ENCODE data around the gene ZNF544.

ZNF544 gene

GRCh38 chr19:58212336-58213074 is 16.2 kb upstream of the ZNF544 start:
- Histone ChIP-seq H3K9me3 (ENCODE audit: control insufficient read depth in 2 of 2, low read length in 2 of 2) (peaks cover 72 to 77% of the 10 kb centered on the region in 2 donors), H3K27me3 (ENCODE audit: control insufficient read depth in 2 of 2, insufficient read depth in 2 of 2, low read length in 2 of 2) (no peaks in the 10 kb centered on the region), H3K36me3 (ENCODE audit: control insufficient read depth in 2 of 2, insufficient read depth in 2 of 2, low read length in 2 of 2) (peaks cover 54 to 64% of the 10 kb centered on the region in 2 donors), H3K4me1 (ENCODE audit: control insufficient read depth in 2 of 2, insufficient read depth in 2 of 2, low read length in 2 of 2) (no peaks in the 10 kb centered on the region), H3K9ac (ENCODE audit: low read depth in 1 of 2, low read length in 2 of 2) (no peak overlapping the region), H3K4me3 (ENCODE audit: low read length in 2 of 2) (peak overlapping the region in 1 of 2 donors; percentile 15), H3K27ac (ENCODE audit: low read depth in 2 of 2, low read length in 2 of 2) (no peak overlapping the region)

GRCh38 chr19:58213075-58213369 is 15.7 kb upstream of the ZNF544 start:
- Histone ChIP-seq H3K9me3 (ENCODE audit: control insufficient read depth in 2 of 2, low read length in 2 of 2) (peaks cover 69 to 72% of the 10 kb centered on the region in 2 donors), H3K27me3 (ENCODE audit: control insufficient read depth in 2 of 2, insufficient read depth in 2 of 2, low read length in 2 of 2) (no peaks in the 10 kb centered on the region), H3K27ac (ENCODE audit: low read depth in 2 of 2, low read length in 2 of 2) (no peak overlapping the region), H3K36me3 (ENCODE audit: control insufficient read depth in 2 of 2, insufficient read depth in 2 of 2, low read length in 2 of 2) (peaks cover 49 to 58% of the 10 kb centered on the region in 2 donors), H3K4me3 (ENCODE audit: low read length in 2 of 2) (peak overlapping the region in 1 of 2 donors; percentile 15), H3K9ac (ENCODE audit: low read depth in 1 of 2, low read length in 2 of 2) (no peak overlapping the region), H3K4me1 (ENCODE audit: control insufficient read depth in 2 of 2, insufficient read depth in 2 of 2, low read length in 2 of 2) (no peaks in the 10 kb centered on the region)

- Histone ChIP-seq H3K27me3 (ENCODE audit: control insufficient read depth in 2 of 2, insufficient read depth in 2 of 2, low read length in 2 of 2) (no peaks in the 10 kb centered on the region), H3K4me1 (ENCODE audit: control insufficient read depth in 2 of 2, insufficient read depth in 2 of 2, low read length in 2 of 2) (no peaks in the 10 kb centered on the region), H3K27ac (ENCODE audit: low read depth in 2 of 2, low read length in 2 of 2) (no peak overlapping the region), H3K4me3 (ENCODE audit: low read length in 2 of 2) (no peak overlapping the region), H3K9me3 (ENCODE audit: control insufficient read depth in 2 of 2, low read length in 2 of 2) (peaks cover 35 to 39% of the 10 kb centered on the region in 2 donors), H3K9ac (ENCODE audit: low read depth in 1 of 2, low read length in 2 of 2) (no peak overlapping the region), H3K36me3 (ENCODE audit: control insufficient read depth in 2 of 2, insufficient read depth in 2 of 2, low read length in 2 of 2) (peaks cover 11 to 20% of the 10 kb centered on the region in 2 donors)
These were observed 11.6 kb upstream of the ZNF544 start for GRCh38 chr19:58217069-58217481.

- Histone ChIP-seq H3K4me1 (ENCODE audit: control insufficient read depth in 2 of 2, insufficient read depth in 2 of 2, low read length in 2 of 2) (no peaks in the 10 kb centered on the region), H3K36me3 (ENCODE audit: control insufficient read depth in 2 of 2, insufficient read depth in 2 of 2, low read length in 2 of 2) (peaks cover 3 to 13% of the 10 kb centered on the region in 2 donors), H3K9ac (ENCODE audit: low read depth in 1 of 2, low read length in 2 of 2) (no peak overlapping the region), H3K9me3 (ENCODE audit: control insufficient read depth in 2 of 2, low read length in 2 of 2) (peaks cover 28 to 31% of the 10 kb centered on the region in 2 donors), H3K4me3 (ENCODE audit: low read length in 2 of 2) (no peak overlapping the region), H3K27me3 (ENCODE audit: control insufficient read depth in 2 of 2, insufficient read depth in 2 of 2, low read length in 2 of 2) (no peaks in the 10 kb centered on the region), H3K27ac (ENCODE audit: low read depth in 2 of 2, low read length in 2 of 2) (no peak overlapping the region)
These were observed 10.9 kb upstream of the ZNF544 start for GRCh38 chr19:58217607-58218391.

- H3K27ac ChIP-seq (ENCODE audit: low read depth in 2 of 2, low read length in 2 of 2), result no peak overlapping the region
- H3K9me3 ChIP-seq (ENCODE audit: control insufficient read depth in 2 of 2, low read length in 2 of 2), result peaks cover 18 to 23% of the 10 kb centered on the region in 2 donors
- H3K9ac ChIP-seq (ENCODE audit: low read depth in 1 of 2, low read length in 2 of 2), result no peak overlapping the region
- peaks cover 0 to 4% of the 10 kb centered on the region in 2 donors for H3K36me3 ChIP-seq (ENCODE audit: control insufficient read depth in 2 of 2, insufficient read depth in 2 of 2, low read length in 2 of 2)
- no peaks in the 10 kb centered on the region for H3K27me3 ChIP-seq (ENCODE audit: control insufficient read depth in 2 of 2, insufficient read depth in 2 of 2, low read length in 2 of 2)
- H3K4me3 ChIP-seq (ENCODE audit: low read length in 2 of 2), result no peak overlapping the region
- H3K4me1 ChIP-seq (ENCODE audit: control insufficient read depth in 2 of 2, insufficient read depth in 2 of 2, low read length in 2 of 2), result no peaks in the 10 kb centered on the region
These were observed 9.8 kb upstream of the ZNF544 start for GRCh38 chr19:58218899-58219298.

- Histone ChIP-seq H3K9me3 (ENCODE audit: control insufficient read depth in 2 of 2, low read length in 2 of 2) (peaks cover 14 to 17% of the 10 kb centered on the region in 2 donors), H3K27ac (ENCODE audit: low read depth in 2 of 2, low read length in 2 of 2) (peak overlapping the region; percentile 60 to 77), H3K27me3 (ENCODE audit: control insufficient read depth in 2 of 2, insufficient read depth in 2 of 2, low read length in 2 of 2) (no peaks in the 10 kb centered on the region), H3K36me3 (ENCODE audit: control insufficient read depth in 2 of 2, insufficient read depth in 2 of 2, low read length in 2 of 2) (peaks cover 25 to 32% of the 10 kb centered on the region in 2 donors), H3K4me1 (ENCODE audit: control insufficient read depth in 2 of 2, insufficient read depth in 2 of 2, low read length in 2 of 2) (peaks cover 6% of the 10 kb centered on the region in 2 donors), H3K9ac (ENCODE audit: low read depth in 1 of 2, low read length in 2 of 2) (peak overlapping the region; percentile 70 to 79), H3K4me3 (ENCODE audit: low read length in 2 of 2) (peak overlapping the region; percentile 72 to 88)
These were observed 640 bp upstream of the ZNF544 start for GRCh38 chr19:58227964-58228584.

GRCh38 chr19:58229255-58229639 is 533 bp downstream of the ZNF544 start:
- Histone ChIP-seq H3K4me1 (ENCODE audit: control insufficient read depth in 2 of 2, insufficient read depth in 2 of 2, low read length in 2 of 2) (peaks cover 6% of the 10 kb centered on the region in 2 donors), H3K36me3 (ENCODE audit: control insufficient read depth in 2 of 2, insufficient read depth in 2 of 2, low read length in 2 of 2) (peaks cover 35 to 44% of the 10 kb centered on the region in 2 donors), H3K27me3 (ENCODE audit: control insufficient read depth in 2 of 2, insufficient read depth in 2 of 2, low read length in 2 of 2) (no peaks in the 10 kb centered on the region), H3K9me3 (ENCODE audit: control insufficient read depth in 2 of 2, low read length in 2 of 2) (peaks cover 24% of the 10 kb centered on the region in 2 donors), H3K4me3 (ENCODE audit: low read length in 2 of 2) (peak overlapping the region; percentile 72 to 88), H3K9ac (ENCODE audit: low read depth in 1 of 2, low read length in 2 of 2) (peak overlapping the region; percentile 70 to 79), H3K27ac (ENCODE audit: low read depth in 2 of 2, low read length in 2 of 2) (no peak overlapping the region)

GRCh38 chr19:58237324-58237723 is 8.6 kb downstream of the ZNF544 start:
- peaks cover 35 to 46% of the 10 kb centered on the region in 2 donors for H3K9me3 ChIP-seq (ENCODE audit: control insufficient read depth in 2 of 2, low read length in 2 of 2)
- H3K27ac ChIP-seq (ENCODE audit: low read depth in 2 of 2, low read length in 2 of 2), result no peak overlapping the region
- H3K9ac ChIP-seq (ENCODE audit: low read depth in 1 of 2, low read length in 2 of 2), result no peak overlapping the region
- H3K4me1 ChIP-seq (ENCODE audit: control insufficient read depth in 2 of 2, insufficient read depth in 2 of 2, low read length in 2 of 2), result no peaks in the 10 kb centered on the region
- peak overlapping the region in 1 of 2 donors; percentile 4 for H3K4me3 ChIP-seq (ENCODE audit: low read length in 2 of 2)
- H3K27me3 ChIP-seq (ENCODE audit: control insufficient read depth in 2 of 2, insufficient read depth in 2 of 2, low read length in 2 of 2), result no peaks in the 10 kb centered on the region
- peaks cover 40 to 65% of the 10 kb centered on the region in 2 donors for H3K36me3 ChIP-seq (ENCODE audit: control insufficient read depth in 2 of 2, insufficient read depth in 2 of 2, low read length in 2 of 2)

GRCh38 chr19:58243351-58243750 is 14.6 kb downstream of the ZNF544 start:
- Histone ChIP-seq H3K27me3 (ENCODE audit: control insufficient read depth in 2 of 2, insufficient read depth in 2 of 2, low read length in 2 of 2) (no peaks in the 10 kb centered on the region), H3K36me3 (ENCODE audit: control insufficient read depth in 2 of 2, insufficient read depth in 2 of 2, low read length in 2 of 2) (peaks cover 55 to 69% of the 10 kb centered on the region in 2 donors), H3K4me3 (ENCODE audit: low read length in 2 of 2) (no peak overlapping the region), H3K9me3 (ENCODE audit: control insufficient read depth in 2 of 2, low read length in 2 of 2) (peaks cover 55 to 59% of the 10 kb centered on the region in 2 donors), H3K4me1 (ENCODE audit: control insufficient read depth in 2 of 2, insufficient read depth in 2 of 2, low read length in 2 of 2) (no peaks in the 10 kb centered on the region), H3K27ac (ENCODE audit: low read depth in 2 of 2, low read length in 2 of 2) (no peak overlapping the region), H3K9ac (ENCODE audit: low read depth in 1 of 2, low read length in 2 of 2) (no peak overlapping the region)

GRCh38 chr19:58248886-58249285 is 20.2 kb downstream of the ZNF544 start:
- peaks cover 58 to 60% of the 10 kb centered on the region in 2 donors for H3K9me3 ChIP-seq (ENCODE audit: control insufficient read depth in 2 of 2, low read length in 2 of 2)
- no peaks in the 10 kb centered on the region for H3K27me3 ChIP-seq (ENCODE audit: control insufficient read depth in 2 of 2, insufficient read depth in 2 of 2, low read length in 2 of 2)
- peak overlapping the region; percentile 22 to 38 for H3K4me3 ChIP-seq (ENCODE audit: low read length in 2 of 2)
- no peak overlapping the region for H3K9ac ChIP-seq (ENCODE audit: low read depth in 1 of 2, low read length in 2 of 2)
- H3K4me1 ChIP-seq (ENCODE audit: control insufficient read depth in 2 of 2, insufficient read depth in 2 of 2, low read length in 2 of 2), result no peaks in the 10 kb centered on the region
- H3K36me3 ChIP-seq (ENCODE audit: control insufficient read depth in 2 of 2, insufficient read depth in 2 of 2, low read length in 2 of 2), result peaks cover 61 to 86% of the 10 kb centered on the region in 2 donors
- H3K27ac ChIP-seq (ENCODE audit: low read depth in 2 of 2, low read length in 2 of 2), result no peak overlapping the region

Measured in mucosa of rectum (tissue), 2 donors.